Ascending aorta (tissue), 2 donors: Measurements from ENCODE around the gene ADGRV1. TPM values are rescaled to one million over a fixed set of nuclear protein-coding genes. Genes with fewer than 3 reads are reported as not detected.

ENCODE experiments used
- DNase-seq, 2 donors: peaks; one replicate each; pipeline ENCODE4 v3.0.0-alpha.2; 2019; ENCODE audit warnings: low spot score in 2 of 2
- H3K27ac ChIP-seq, 2 donors: fragments of 200-600 bp; sonication (generic); one replicate each; pipeline ENCODE4 v1.5.1; 2016 to 2017; ENCODE audit warnings: mild to moderate bottlenecking in 1 of 2
- H3K27me3 ChIP-seq: fragments of 200-600 bp; sonication (generic); one replicate; pipeline ENCODE4 v1.5.1; 2017
- H3K36me3 ChIP-seq, 2 donors: fragments of 200-600 bp; sonication (generic); one replicate each; pipeline ENCODE4 v1.5.1; 2016
- H3K4me1 ChIP-seq, 2 donors: fragments of 200-600 bp; sonication (generic); one replicate each; pipeline ENCODE4 v1.5.1; 2016 to 2017; ENCODE audit warnings: mild to moderate bottlenecking in 1 of 2
- H3K4me3 ChIP-seq, 2 donors: fragments of 200-600 bp; sonication (generic); one replicate each; pipeline ENCODE4 v1.5.1; 2016 to 2017; ENCODE audit warnings: mild to moderate bottlenecking in 1 of 2
- H3K9me3 ChIP-seq, 2 donors: fragments of 200-600 bp; sonication (generic); one replicate each; pipeline ENCODE4 v1.5.1; 2016
- CTCF ChIP-seq, 3 experiments: fragments of 200-600 bp in 2 of 3; fragments of 450-650 bp in 1 of 3; sonication (generic) in 2 of 3; IDR thresholded peaks; one replicate each; pipeline ENCODE4 v1.5.1; 2016 to 2019; ENCODE audit warnings: antibody characterized with exemption in 3 of 3, mild to moderate bottlenecking in 1 of 3, moderate library complexity in 1 of 3
- intact Hi-C: fragments of 100-400 bp; cut with DNase I; formaldehyde crosslinking; loops from one replicate; pipeline ENCODE4 v1.15.1; 2023
- total RNA-seq: library from RNA; depleted of rRNA; stranded (reverse); fragments of >200 nt; gene quantifications from one replicate; pipeline ENCODE4 v1.1.0, GENCODE V29; 2016

The ADGRV1 gene
- total RNA-seq, 1 donor from 2014 or later = 6.9 TPM

GRCh38 chr5:91170266-91170665 lies 611.7 kb downstream of the ADGRV1 start:
- intact Hi-C loops = no loop called here
- no peak for DNase-seq

GRCh38 chr5:91171322-91171721 lies 612.7 kb downstream of the ADGRV1 start:
- Histone ChIP-seq H3K27ac (no peak overlapping the region), H3K4me3 (no peak overlapping the region), H3K27me3 (no peaks in the 10 kb centered on the region), H3K9me3 (no peaks in the 10 kb centered on the region), H3K4me1 (peaks cover 0 to 2% of the 10 kb centered on the region in 2 donors), H3K36me3 (no peaks in the 10 kb centered on the region)
- no peak for TF ChIP-seq CTCF (IDR thresholded peaks at IDR 0.05)
- intact Hi-C loops = no loop called here
- DNase-seq = no peak

More at GRCh38 chr5:91170266-91170665, 611.7 kb downstream of the ADGRV1 start:
- H3K9me3 ChIP-seq = no peaks in the 10 kb centered on the region
- no peaks in the 10 kb centered on the region for H3K27me3 ChIP-seq
- TF ChIP-seq CTCF (IDR thresholded peaks at IDR 0.05) = no peak
- no peak overlapping the region for H3K27ac ChIP-seq
- H3K36me3 ChIP-seq = no peaks in the 10 kb centered on the region
- H3K4me3 ChIP-seq = no peak overlapping the region
- H3K4me1 ChIP-seq = peaks cover 0 to 2% of the 10 kb centered on the region in 2 donors

GRCh38 chr5:91174396-91174795 lies 615.8 kb downstream of the ADGRV1 start:
- Histone ChIP-seq H3K4me3 (no peak overlapping the region), H3K4me1 (peaks cover 0 to 4% of the 10 kb centered on the region in 2 donors), H3K9me3 (no peaks in the 10 kb centered on the region), H3K27me3 (no peaks in the 10 kb centered on the region), H3K36me3 (no peaks in the 10 kb centered on the region), H3K27ac (no peak overlapping the region)
- no peak for DNase-seq
- TF ChIP-seq CTCF (IDR thresholded peaks at IDR 0.05) = no peak
- intact Hi-C loops = no loop called here

GRCh38 chr5:91175708-91176107 lies 617.1 kb downstream of the ADGRV1 start:
- DNase-seq = no peak
- H3K36me3 ChIP-seq = no peaks in the 10 kb centered on the region
- H3K9me3 ChIP-seq = no peaks in the 10 kb centered on the region
- no peak for TF ChIP-seq CTCF (IDR thresholded peaks at IDR 0.05)
- intact Hi-C loops = no loop called here
- no peak overlapping the region for H3K27ac ChIP-seq
- H3K4me1 ChIP-seq = peaks cover 0 to 4% of the 10 kb centered on the region in 2 donors
- no peaks in the 10 kb centered on the region for H3K27me3 ChIP-seq
- H3K4me3 ChIP-seq = no peak overlapping the region

GRCh38 chr5:91176288-91177016 lies 617.9 kb downstream of the ADGRV1 start:
- Histone ChIP-seq H3K4me1 (peaks cover 0 to 4% of the 10 kb centered on the region in 2 donors), H3K27ac (no peak overlapping the region), H3K4me3 (no peak overlapping the region), H3K9me3 (no peaks in the 10 kb centered on the region), H3K27me3 (no peaks in the 10 kb centered on the region), H3K36me3 (no peaks in the 10 kb centered on the region)
- DNase-seq = no peak
- intact Hi-C loops = no loop called here
- TF ChIP-seq CTCF (IDR thresholded peaks at IDR 0.05) = no peak
